Natural killer cell treated with Interleukin-12 subunit alpha and Interleukin-12 subunit beta and Interleukin-15 and Interleukin-18, amount 100 ng/mL, for 72 hours (primary cell): ENCODE measurements around the gene TYRO3. TPM values are rescaled to one million over a fixed set of nuclear protein-coding genes. Genes with fewer than 3 reads are reported as not detected.
"Not testable (repeated sequence)": the region's sequence is repeated elsewhere in the genome, so short reads cannot be mapped to it uniquely, and the experiment has no call there.

Source experiments
- ATAC-seq, 2 donors: fragments of 150-1000 bp; cut with Tn5 transposase in 1 of 2; sonication (Bioruptor Pico), chemical (Tn5 transposase) in 1 of 2; 2 replicates each; pipeline ENCODE4 v1.10.0; 2021
- DNase-seq: peaks from one replicate; pipeline ENCODE4 v3.0.0; 2022; ENCODE audit warnings: low spot score
- H3K27ac Mint-ChIP-seq, 2 donors: 1 replicate in 1 of 2; 2 replicates in 1 of 2; pipeline ENCODE4 v1.8.0; 2022; ENCODE audit warnings: mixed read lengths in 2 of 2, mild to moderate bottlenecking in 1 of 2, moderate library complexity in 1 of 2
- H3K27me3 Mint-ChIP-seq, 2 donors: 1 replicate in 1 of 2; 2 replicates in 1 of 2; pipeline ENCODE4 v1.8.0; 2022; ENCODE audit warnings: mixed read lengths in 2 of 2
- H3K36me3 Mint-ChIP-seq: one replicate; pipeline ENCODE4 v1.8.0; 2022; ENCODE audit warnings: mixed read lengths
- H3K4me1 Mint-ChIP-seq, 2 donors: 1 replicate in 1 of 2; 2 replicates in 1 of 2; pipeline ENCODE4 v1.8.0; 2022; ENCODE audit warnings: low read depth in 2 of 2, mixed read lengths in 2 of 2, mild to moderate bottlenecking in 1 of 2
- H3K4me3 Mint-ChIP-seq: one replicate; pipeline ENCODE4 v1.8.0; 2022; ENCODE audit warnings: mixed read lengths
- H3K9me3 Mint-ChIP-seq: 2 replicates; pipeline ENCODE4 v1.8.0; 2022; ENCODE audit warnings: mixed read lengths
- total RNA-seq, 2 donors: library from RNA; stranded (reverse); gene quantifications; one replicate each; pipeline ENCODE4 v1.2.3, GENCODE V29; 2022

TYRO3 gene
- total RNA-seq, 2 donors from 2014 or later = 0.36 to 0.86 TPM

- H3K9me3 Mint-ChIP-seq, DNase-seq, H3K4me3 Mint-ChIP-seq, ATAC-seq, H3K36me3 Mint-ChIP-seq, H3K27ac Mint-ChIP-seq, H3K4me1 Mint-ChIP-seq: not testable (repeated sequence)
- H3K27me3 Mint-ChIP-seq = peaks cover 33 to 44% of the 10 kb centered on the region in 2 donors
These were observed 30.6 kb downstream of the TYRO3 start for GRCh38 chr15:41589571-41589970.

GRCh38 chr15:41591217-41591616 is 32.2 kb downstream of the TYRO3 start:
- not testable (repeated sequence) for H3K4me3 Mint-ChIP-seq, H3K27ac Mint-ChIP-seq, H3K36me3 Mint-ChIP-seq, DNase-seq, H3K9me3 Mint-ChIP-seq, ATAC-seq, H3K4me1 Mint-ChIP-seq
- H3K27me3 Mint-ChIP-seq = peaks cover 26 to 33% of the 10 kb centered on the region in 2 donors

DNA sequence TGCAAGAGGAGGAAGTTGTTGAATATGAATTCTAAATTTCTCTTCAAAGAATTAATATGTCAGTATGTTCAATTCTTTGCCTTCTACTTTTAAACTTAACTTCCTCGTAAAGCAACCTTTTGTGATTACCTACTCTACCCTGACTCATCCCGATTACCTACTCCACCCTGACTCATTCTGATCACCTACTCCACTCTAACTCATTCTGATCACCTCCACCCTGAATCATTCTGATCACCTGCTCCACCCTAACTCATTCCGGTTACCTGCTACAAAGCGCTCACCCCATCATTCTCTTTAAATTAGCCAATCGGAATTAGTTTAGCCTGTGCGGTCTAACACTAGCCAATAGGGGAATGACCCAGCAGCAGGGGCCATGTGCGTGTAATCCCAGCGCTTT is 33.7 kb downstream of the TYRO3 start:
- not testable (repeated sequence) for H3K27ac Mint-ChIP-seq, H3K36me3 Mint-ChIP-seq, ATAC-seq, H3K9me3 Mint-ChIP-seq, DNase-seq, H3K4me1 Mint-ChIP-seq, H3K4me3 Mint-ChIP-seq
- peaks cover 21 to 24% of the 10 kb centered on the region in 2 donors for H3K27me3 Mint-ChIP-seq

DNA sequence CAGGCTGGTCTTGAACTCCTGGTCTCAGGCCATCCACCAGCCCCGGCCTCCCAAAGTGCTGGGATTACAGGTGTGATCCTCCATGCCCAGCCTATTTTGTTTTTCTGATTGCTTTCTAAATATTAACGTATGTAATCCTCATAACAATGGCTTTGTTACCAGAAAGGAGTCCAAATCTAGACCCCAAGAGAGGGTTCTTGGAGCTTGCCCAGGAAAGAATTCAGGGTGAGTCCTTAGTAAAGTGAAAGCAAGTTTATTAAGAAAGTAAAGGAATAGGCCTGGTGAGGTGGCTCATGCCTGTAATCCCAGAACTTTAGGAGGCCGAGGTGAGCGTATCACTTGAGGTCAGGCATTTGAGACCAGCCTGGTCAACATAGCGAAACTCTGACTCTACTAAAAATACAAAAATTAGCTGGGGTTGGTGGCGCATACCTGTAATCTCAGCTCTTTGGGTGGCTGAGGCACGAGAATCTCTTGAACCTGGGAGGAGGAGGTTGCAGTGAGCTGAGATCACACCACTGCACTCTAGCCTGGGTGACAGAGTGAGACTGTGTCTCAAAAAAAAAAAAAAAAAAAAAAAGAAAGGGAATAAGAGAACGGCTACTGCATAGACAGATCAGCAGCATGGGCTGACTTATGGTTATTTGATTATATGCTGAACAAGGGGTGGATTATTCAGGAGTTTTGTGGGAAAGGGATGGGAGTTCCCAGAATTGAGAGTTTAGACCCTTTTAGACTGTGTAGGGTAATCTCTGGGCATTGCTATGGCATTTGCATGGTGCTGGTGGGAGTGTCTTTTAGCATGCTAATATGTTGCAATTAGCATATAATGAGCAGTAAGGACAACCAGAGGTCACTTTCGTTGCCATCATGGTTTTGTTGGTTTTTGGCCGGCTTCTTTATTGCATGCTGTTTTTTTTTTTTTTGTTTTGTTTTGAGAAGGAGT is 36.1 kb downstream of the TYRO3 start:
- H3K27me3 Mint-ChIP-seq = peaks cover 22 to 24% of the 10 kb centered on the region in 2 donors
- no peak overlapping the region for H3K27ac Mint-ChIP-seq
- ATAC-seq (no peak), DNase-seq (no peak)
- no peak overlapping the region for H3K4me3 Mint-ChIP-seq
- H3K36me3 Mint-ChIP-seq = no peaks in the 10 kb centered on the region
- H3K9me3 Mint-ChIP-seq = no peaks in the 10 kb centered on the region
- no peaks in the 10 kb centered on the region for H3K4me1 Mint-ChIP-seq

DNA sequence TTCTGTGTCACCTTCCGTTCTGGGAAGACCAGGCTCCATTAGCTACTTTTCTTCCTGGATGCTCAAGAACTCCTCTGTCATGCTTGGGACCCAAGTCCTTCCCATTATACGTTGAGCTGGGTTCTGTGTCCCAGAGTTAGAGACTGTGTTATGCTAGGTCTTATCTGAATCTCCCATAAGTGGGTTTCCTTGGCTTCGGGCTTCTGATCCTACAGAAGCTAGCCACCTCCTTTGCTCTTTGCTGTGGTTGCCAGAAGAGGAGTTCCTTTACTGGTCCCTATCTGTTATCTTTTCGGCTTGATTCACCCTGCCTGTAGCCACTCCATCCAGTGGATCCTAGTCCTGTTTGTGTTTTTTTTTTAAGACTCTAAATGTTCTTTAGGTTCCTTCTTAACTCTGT is 38.0 kb downstream of the TYRO3 start:
- Mint-ChIP-seq H3K36me3 (no peaks in the 10 kb centered on the region), H3K4me3 (no peak overlapping the region), H3K9me3 (no peaks in the 10 kb centered on the region), H3K4me1 (no peaks in the 10 kb centered on the region), H3K27ac (no peak overlapping the region), H3K27me3 (peaks cover 8 to 14% of the 10 kb centered on the region in 2 donors)
- ATAC-seq = no peak
- DNase-seq = no peak

- no peak overlapping the region for H3K27ac Mint-ChIP-seq
- no peaks in the 10 kb centered on the region for H3K4me1 Mint-ChIP-seq
These were observed 38.8 kb downstream of the TYRO3 start for GRCh38 chr15:41597787-41598186.

DNA sequence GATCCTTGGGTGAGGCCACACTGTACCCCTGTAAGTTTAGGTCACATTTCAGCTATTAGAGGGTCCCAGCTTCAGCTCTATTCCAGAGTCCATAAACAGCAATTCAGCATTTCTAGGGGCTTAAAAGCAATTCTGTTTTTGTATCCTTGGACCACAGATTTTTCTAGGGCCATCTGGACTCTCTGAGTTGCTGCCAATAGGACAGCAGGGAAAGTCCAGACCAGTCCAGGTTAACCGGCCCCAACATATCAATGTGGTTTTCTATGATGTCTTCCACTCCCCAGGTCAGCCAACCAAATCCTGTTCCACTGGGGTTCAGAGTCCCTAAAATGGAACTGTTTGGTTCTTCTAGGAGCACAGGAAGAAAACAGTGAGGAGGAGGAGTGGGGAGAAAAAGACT is 40.0 kb downstream of the TYRO3 start:
- no peak overlapping the region for H3K27ac Mint-ChIP-seq
- H3K9me3 Mint-ChIP-seq = no peaks in the 10 kb centered on the region
- H3K27me3 Mint-ChIP-seq = peaks cover 15 to 18% of the 10 kb centered on the region in 2 donors
- no peak for ATAC-seq
- H3K4me1 Mint-ChIP-seq = peaks cover 4% of the 10 kb centered on the region in 2 donors
- H3K4me3 Mint-ChIP-seq = no peak overlapping the region
- H3K36me3 Mint-ChIP-seq = no peaks in the 10 kb centered on the region
- no peak for DNase-seq

More at GRCh38 chr15:41597787-41598186, 38.8 kb downstream of the TYRO3 start:
- no peak overlapping the region for H3K4me3 Mint-ChIP-seq
- H3K27me3 Mint-ChIP-seq = peaks cover 6 to 12% of the 10 kb centered on the region in 2 donors
- H3K36me3 Mint-ChIP-seq = no peaks in the 10 kb centered on the region
- no peak for ATAC-seq
- no peaks in the 10 kb centered on the region for H3K9me3 Mint-ChIP-seq
- no peak for DNase-seq

DNA sequence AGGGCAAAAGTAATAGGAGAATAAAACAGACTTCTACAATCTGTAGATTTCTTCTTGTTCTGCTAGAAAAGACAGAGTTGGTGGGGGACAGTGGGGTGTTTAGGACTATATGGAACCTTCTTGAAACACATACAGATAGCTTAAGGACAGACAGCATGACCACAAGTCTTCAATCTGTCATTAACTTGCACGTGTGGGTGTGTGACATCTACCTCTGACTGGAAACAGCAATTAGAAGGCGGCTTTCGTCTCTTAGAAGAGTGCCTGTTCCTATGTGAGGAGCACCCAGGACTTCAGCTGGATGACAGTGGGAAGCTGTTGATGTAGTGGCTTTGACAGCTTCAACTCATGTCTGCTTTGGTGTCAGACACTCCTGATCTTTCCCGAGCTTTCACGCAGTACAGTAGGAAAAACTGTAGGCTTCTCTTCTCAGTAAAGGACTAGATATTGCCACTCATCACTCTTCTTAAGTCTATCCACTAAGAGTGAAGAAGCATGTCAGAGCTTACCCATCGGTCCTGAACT is 44.5 kb downstream of the TYRO3 start:
- Mint-ChIP-seq H3K9me3 (no peaks in the 10 kb centered on the region), H3K36me3 (no peaks in the 10 kb centered on the region), H3K27me3 (peaks cover 20 to 30% of the 10 kb centered on the region in 2 donors), H3K4me3 (peak overlapping the region; percentile 40), H3K27ac (no peak overlapping the region), H3K4me1 (peaks cover 8 to 9% of the 10 kb centered on the region in 2 donors)
- DNase-seq (no peak), ATAC-seq (no peak)

DNA sequence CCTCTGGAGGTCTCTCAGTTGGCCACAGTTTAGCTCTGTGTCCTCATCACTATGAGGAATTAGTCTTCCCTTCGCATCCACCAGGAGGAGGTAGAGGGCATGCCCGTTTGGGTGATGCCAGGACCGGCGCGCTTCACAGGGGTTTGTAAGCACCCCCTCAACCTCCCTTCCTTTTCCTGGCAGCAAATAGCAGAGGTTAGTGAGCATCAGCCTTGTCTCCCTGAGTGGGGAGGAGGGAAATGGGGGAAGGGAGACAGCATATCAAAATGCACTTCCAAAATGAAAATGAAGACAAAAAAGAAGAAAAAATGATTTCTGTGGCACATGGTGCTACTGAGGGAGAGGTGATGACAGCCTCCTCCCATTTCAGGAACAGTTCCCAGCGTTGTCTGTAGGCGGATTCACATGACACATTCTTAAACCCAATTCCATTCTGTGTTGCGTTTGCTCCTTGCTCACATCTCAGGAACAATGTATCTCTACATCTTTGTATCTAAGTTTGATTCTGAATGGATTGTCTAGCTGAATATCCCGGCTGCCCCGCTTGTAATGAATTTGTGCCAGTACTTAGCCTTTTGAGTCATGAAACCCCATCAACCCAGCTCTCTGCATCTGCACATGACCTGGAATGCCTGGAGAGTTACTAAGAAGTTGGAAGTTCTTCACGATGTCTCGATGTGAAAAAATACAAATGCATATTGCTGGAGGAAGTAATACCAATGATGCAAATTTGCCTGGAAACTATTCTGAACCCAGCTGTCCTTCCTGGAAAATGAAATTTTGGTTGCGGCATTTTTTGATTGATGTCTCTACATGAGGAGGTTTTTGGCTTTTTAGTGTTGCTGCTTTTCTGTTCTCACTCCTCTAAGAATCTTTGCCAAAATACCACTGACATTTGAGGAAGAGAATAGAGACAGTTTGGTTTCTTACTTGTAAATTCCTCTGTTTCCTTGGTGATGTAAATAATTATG is 45.2 kb downstream of the TYRO3 start:
- H3K4me3 Mint-ChIP-seq = peak overlapping the region; percentile 40
- peaks cover 18 to 34% of the 10 kb centered on the region in 2 donors for H3K27me3 Mint-ChIP-seq
- no peak overlapping the region for H3K27ac Mint-ChIP-seq

DNA sequence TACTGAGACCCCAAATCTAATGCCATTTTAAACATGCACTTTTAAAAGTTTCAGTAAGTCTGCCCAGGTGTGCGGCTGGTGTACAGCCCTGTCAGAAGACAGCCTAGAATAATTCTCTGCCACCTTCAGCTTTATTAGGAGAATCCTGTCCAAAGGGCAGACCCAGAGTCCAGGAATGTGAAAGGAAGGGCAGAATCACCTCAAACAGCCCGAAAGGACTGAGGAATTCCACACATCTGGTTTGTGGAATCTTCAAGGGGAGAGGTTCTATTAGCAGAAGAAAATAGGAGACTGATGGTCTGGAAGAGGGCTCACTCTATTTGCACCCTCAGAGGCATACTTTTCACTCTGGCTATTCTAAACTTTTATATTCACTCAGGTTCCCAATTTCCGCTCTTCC is 46.6 kb downstream of the TYRO3 start:
- H3K27me3 Mint-ChIP-seq = peaks cover 17 to 42% of the 10 kb centered on the region in 2 donors
- H3K4me1 Mint-ChIP-seq = peaks cover 8 to 9% of the 10 kb centered on the region in 2 donors
- ATAC-seq = no peak
- no peaks in the 10 kb centered on the region for H3K36me3 Mint-ChIP-seq
- no peak overlapping the region for H3K4me3 Mint-ChIP-seq
- DNase-seq = no peak
- no peaks in the 10 kb centered on the region for H3K9me3 Mint-ChIP-seq
- no peak overlapping the region for H3K27ac Mint-ChIP-seq

More for the DNA sequence above, 45.2 kb downstream of the TYRO3 start:
- no peaks in the 10 kb centered on the region for H3K9me3 Mint-ChIP-seq
- DNase-seq = peak; percentile 67
- peak; percentile 73 to 76 for ATAC-seq
- H3K36me3 Mint-ChIP-seq = no peaks in the 10 kb centered on the region
- H3K4me1 Mint-ChIP-seq = peaks cover 8 to 9% of the 10 kb centered on the region in 2 donors

GRCh38 chr15:41606997-41607396 is 48.0 kb downstream of the TYRO3 start:
- no peak overlapping the region for H3K27ac Mint-ChIP-seq
- H3K27me3 Mint-ChIP-seq = peaks cover 17 to 42% of the 10 kb centered on the region in 2 donors
- peaks cover 8 to 9% of the 10 kb centered on the region in 2 donors for H3K4me1 Mint-ChIP-seq
- no peak overlapping the region for H3K4me3 Mint-ChIP-seq
- no peaks in the 10 kb centered on the region for H3K9me3 Mint-ChIP-seq
- DNase-seq = no peak
- no peaks in the 10 kb centered on the region for H3K36me3 Mint-ChIP-seq
- ATAC-seq = no peak

GRCh38 chr15:41609123-41609522 is 50.1 kb downstream of the TYRO3 start:
- H3K27ac Mint-ChIP-seq = no peak overlapping the region
- DNase-seq (no peak), ATAC-seq (no peak)
- H3K36me3 Mint-ChIP-seq = no peaks in the 10 kb centered on the region
- H3K4me3 Mint-ChIP-seq = no peak overlapping the region
- H3K4me1 Mint-ChIP-seq = peaks cover 4 to 5% of the 10 kb centered on the region in 2 donors
- H3K9me3 Mint-ChIP-seq = no peaks in the 10 kb centered on the region
- H3K27me3 Mint-ChIP-seq = peaks cover 8 to 26% of the 10 kb centered on the region in 2 donors

- Mint-ChIP-seq H3K27me3 (peaks cover 6 to 21% of the 10 kb centered on the region in 2 donors), H3K36me3 (no peaks in the 10 kb centered on the region), H3K9me3 (no peaks in the 10 kb centered on the region), H3K4me1 (no peaks in the 10 kb centered on the region), H3K4me3 (no peak overlapping the region), H3K27ac (no peak overlapping the region)
- DNase-seq = no peak
- ATAC-seq = no peak
These were observed 51.0 kb downstream of the TYRO3 start for GRCh38 chr15:41610048-41610447.
